Fibroblast of skin of right quadriceps (primary cell): ENCODE measurements around the gene MTRR.

Experiments used
- DNase-seq: peaks from one replicate; pipeline ENCODE4 v3.0.0-alpha.2; 2013

The MTRR gene

GRCh38 chr5:7857926-7858632, 10.9 kb upstream of the MTRR start:
- no peak for DNase-seq

GRCh38 chr5:7866196-7866595, 2.8 kb upstream of the MTRR start:
- no peak for DNase-seq

DNA sequence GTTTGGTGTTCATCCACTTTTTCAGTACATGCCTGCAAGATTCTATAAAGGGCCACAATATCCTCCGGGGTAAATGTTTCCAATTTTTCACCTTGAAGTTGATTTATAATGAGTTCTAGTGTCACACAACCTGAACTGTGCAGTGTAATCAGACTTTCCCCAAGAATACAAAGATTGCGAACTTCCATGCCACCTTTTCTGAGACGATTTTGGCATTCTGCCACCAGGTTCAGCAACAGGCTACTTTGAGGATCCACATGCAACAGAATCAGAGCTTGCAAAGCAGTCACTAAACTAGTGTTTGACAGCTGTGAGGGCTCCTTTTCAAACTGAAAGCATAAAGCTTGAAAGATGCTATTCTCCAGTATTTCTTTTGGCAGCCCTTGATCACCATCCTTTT, 1.7 kb upstream of the MTRR start:
- DNase-seq, result no peak

GRCh38 chr5:7868427-7868772, 548 bp upstream of the MTRR start:
- DNase-seq, result no peak

GRCh38 chr5:7869474-7870136, 657 bp downstream of the MTRR start:
- DNase-seq, result no peak

DNA sequence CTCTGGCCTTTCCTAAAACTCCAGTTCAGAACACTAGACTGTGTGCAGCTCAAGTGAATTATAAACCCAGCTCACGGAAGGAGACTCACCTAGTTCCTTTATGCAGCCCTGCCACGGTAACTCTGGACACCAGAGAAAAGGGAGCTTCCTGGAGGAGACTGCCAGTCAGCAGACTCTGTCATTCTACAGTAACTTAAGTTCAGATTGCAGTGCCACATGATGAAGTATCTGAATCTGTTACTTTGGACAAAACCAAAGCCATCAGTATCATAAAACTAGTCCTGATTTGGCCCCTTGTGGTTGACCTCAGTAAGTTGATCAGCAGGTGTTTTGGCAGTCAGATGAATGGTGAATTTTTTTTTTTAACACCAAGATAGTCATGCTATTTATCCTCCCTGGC, 2.7 kb downstream of the MTRR start:
- no peak for DNase-seq

- DNase-seq, result no peak
Measured at GRCh38 chr5:7872517-7873130, 3.7 kb downstream of the MTRR start.

DNA sequence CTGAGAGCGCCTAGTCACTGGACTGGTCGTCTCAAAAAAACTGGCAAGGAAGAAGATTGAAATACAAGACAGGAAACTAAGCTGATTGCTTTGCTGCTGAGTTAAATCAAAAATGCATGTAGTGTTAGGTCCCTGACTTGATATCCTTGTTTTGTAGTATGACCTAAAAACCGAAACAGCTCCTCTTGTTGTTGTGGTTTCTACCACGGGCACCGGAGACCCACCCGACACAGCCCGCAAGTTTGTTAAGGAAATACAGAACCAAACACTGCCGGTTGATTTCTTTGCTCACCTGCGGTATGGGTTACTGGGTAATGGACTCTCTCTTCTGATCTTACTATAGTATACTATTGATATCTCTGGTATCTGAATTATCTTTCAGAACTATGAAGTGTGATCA, 4.3 kb downstream of the MTRR start:
- no peak for DNase-seq

DNA sequence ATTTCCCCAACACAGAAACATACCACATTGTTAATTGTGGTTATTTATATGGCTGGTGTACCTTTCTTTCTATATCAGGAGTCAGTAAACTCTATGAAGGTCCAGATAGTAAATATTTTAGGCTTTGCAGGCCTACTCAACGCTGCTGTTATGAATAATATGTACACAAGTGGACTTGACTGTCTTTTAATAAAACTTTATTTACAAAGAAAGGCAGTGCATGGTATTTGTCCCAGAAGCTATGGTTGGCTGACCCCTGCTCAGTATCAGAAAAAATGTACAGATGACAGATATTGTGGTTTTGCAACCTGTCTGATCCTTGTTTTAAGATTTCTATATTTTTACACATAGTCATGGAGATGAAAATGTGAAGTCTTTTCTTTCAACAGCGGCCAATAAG, 5.7 kb downstream of the MTRR start:
- no peak for DNase-seq

DNA sequence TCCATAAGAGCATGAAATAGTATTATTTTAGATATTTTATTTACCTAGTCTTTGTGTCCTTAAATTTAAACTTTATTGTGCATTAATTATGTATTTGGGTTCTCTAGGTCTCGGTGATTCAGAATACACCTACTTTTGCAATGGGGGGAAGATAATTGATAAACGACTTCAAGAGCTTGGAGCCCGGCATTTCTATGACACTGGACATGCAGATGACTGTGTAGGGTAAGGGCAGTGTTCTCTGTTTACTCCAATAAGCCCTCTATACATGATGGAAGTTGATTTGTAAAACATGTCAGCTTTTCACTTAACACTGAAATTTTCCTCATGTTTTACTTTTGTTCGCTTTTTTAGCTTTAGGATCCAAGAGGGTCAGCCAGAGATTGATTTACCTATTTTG, 6.2 kb downstream of the MTRR start:
- no peak for DNase-seq

- DNase-seq, result peak; percentile 64
Measured at GRCh38 chr5:7876867-7877266, 7.9 kb downstream of the MTRR start.

DNA sequence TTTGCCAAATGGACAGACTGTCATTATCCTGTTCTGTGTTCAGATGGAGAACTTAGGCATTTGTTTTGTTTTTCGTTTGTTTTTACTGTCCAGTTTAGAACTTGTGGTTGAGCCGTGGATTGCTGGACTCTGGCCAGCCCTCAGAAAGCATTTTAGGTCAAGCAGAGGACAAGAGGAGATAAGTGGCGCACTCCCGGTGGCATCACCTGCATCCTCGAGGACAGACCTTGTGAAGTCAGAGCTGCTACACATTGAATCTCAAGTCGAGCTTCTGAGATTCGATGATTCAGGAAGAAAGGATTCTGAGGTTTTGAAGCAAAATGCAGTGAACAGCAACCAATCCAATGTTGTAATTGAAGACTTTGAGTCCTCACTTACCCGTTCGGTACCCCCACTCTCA, 8.9 kb downstream of the MTRR start:
- DNase-seq, result no peak

DNA sequence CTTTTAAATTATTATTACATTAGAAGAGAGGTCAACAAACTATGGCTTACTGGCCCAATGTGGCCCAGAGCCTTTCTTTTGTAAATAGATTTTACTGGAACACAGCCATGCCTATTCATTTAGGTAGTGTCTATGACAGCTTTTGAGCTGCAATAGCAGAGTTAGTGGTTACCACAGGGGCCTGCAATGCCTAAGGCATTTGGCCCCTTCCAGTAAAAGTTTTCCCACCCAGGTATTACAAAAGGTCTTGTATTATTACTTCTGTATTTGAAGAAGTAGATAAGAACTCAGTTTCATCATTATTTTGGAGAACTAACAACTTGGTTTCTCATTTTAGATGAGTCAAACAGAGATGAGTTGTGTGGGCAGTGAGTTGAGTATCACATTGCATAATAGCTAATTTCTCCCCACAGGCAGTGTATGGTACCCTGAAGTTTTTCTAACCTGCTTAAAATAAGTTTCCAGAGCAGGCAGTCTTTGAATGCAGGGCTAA, 9.5 kb downstream of the MTRR start:
- no peak for DNase-seq

- no peak for DNase-seq
Measured at GRCh38 chr5:7881091-7881490, 12.1 kb downstream of the MTRR start.

GRCh38 chr5:7881816-7882215, 12.9 kb downstream of the MTRR start:
- DNase-seq, result no peak

DNA sequence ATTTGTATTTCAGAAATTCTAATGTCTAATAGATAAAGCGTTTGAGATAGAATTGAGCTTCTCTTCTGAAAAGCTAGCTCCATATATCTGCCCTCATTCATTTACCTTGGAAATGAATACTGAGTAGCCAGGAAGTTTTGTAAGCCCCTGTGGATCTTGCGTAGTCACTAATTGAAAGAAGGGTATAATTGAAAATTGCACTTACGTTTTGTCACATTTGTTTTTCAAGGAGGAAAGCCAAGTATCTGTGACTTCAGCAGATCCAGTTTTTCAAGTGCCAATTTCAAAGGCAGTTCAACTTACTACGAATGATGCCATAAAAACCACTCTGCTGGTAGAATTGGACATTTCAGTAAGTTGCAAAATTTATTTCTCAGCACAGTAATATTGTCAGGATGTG, 14.0 kb downstream of the MTRR start:
- DNase-seq, result no peak

DNA sequence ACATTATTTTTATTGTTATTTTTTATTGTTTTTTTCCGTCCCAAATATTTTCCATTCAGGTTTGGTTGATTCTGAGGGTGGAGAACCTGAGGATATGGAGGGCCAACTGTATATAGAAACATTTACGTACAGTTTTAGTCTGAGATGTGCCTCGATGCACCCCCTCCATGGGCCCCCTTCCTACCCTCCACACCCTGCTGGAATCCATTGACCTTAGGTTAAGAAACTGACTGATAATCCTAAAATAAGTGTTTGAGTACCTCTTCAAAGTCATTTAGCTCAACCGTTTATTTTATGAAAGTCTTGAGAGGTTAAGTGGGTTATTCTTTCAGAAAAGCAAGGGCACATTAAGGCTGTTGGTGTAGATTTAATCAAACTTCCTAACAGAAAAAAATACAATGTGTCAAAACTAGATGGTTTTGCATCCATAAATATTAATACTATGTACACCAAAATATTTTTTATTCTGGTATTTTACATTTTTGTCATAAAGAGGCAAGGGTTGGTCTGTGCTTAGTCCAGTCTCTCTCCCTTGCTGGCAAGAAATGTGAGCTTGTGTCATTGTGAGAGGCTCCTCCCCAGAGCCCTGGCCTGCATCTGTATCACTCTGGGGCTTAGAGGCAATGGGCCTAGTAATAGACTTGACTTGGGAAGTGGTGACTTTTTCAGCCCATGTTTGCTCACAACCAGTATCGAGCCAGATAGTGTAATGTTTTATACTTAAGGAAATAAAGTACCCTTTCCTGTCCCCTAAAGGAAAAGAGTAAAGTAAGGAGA, 15.7 kb downstream of the MTRR start:
- no peak for DNase-seq

- peak; percentile 65 for DNase-seq
Measured at GRCh38 chr5:7886849-7887475, 18.0 kb downstream of the MTRR start.

DNA sequence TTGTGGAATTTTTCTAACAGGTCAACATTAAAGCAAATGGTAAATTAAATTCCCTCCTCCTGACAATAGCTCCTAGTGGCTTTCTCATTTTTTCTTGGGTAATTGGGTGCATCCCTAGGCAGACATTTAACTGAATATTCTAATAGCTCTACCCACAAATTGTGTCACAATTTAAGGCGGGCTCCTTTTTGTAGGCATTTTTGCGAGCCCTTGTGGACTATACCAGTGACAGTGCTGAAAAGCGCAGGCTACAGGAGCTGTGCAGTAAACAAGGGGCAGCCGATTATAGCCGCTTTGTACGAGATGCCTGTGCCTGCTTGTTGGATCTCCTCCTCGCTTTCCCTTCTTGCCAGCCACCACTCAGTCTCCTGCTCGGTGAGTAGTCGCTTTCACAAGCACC, 20.0 kb downstream of the MTRR start:
- no peak for DNase-seq

GRCh38 chr5:7894439-7894838, 25.5 kb downstream of the MTRR start:
- no peak for DNase-seq

- no peak for DNase-seq
Measured at GRCh38 chr5:7894860-7895259, 25.9 kb downstream of the MTRR start.

GRCh38 chr5:7897014-7897600, 28.2 kb downstream of the MTRR start:
- DNase-seq, result peak; percentile 22

- DNase-seq, result peak; percentile 51
Measured at GRCh38 chr5:7902201-7902600, 33.3 kb downstream of the MTRR start.
